ENCODE results near the gene NCR3LG1. TPM values are rescaled to one million over a fixed set of nuclear protein-coding genes. Genes with fewer than 3 reads are reported as not detected.

Gene NCR3LG1
- total and polyA plus RNA-seq, 9 of the 15 experiments (the other 6 are each of a cell fraction or from before 2014, with no cell fraction given) = 4.1 to 39.8 (median 25.1) TPM

GRCh38 chr11:17328871-17329494 lies 22.6 kb upstream of the NCR3LG1 start:
- no peaks in the 10 kb centered on the region for H3K9me3 ChIP-seq (replicated peaks; ENCODE audit: control insufficient read depth, insufficient read depth, low read depth, low read length)
- intact Hi-C loops (cut with micrococcal nuclease) (no loop called here), in situ Hi-C loops (cut with MboI) (no loop called here)
- ChIA-PET POLR2A (interaction anchor here (0.6 to 1.5 kb wide), 6 partner anchors 10 to 374 kb away, joined by 3 to 4 read pairs (median 3); no protein-coding TSS in a partner anchor), CTCF (ENCODE audit: low intra/inter-chr PET ratio) (no interaction called here)
- DNase-seq (ENCODE audit: extremely low read depth in 1 of 4, low spot score in 3 of 4) (no peak), FAIRE-seq (peak; percentile 65), ATAC-seq (peak; percentile 75)
- H2AFZ ChIP-seq (ENCODE audit: low read depth, low read length) = no peak overlapping the region
- H3K9ac ChIP-seq (ENCODE audit: insufficient read depth in 1 of 2, low read depth in 2 of 2, low read length in 2 of 2) = no peak overlapping the region
- BruUV-seq (replicated peaks) = no TSS peak
- H3K27ac ChIP-seq (ENCODE audit: extremely low read depth, low read depth, low read length) = no peak overlapping the region
- no peaks in the 10 kb centered on the region for H4K20me1 ChIP-seq (replicated peaks; ENCODE audit: control insufficient read depth, insufficient read depth, low read length)
- TF ChIP-seq TCFL5 (CRISPR knock-in tag; conservative IDR thresholded peaks at IDR 0.05) (no peak), ATF6 (CRISPR knock-in tag; IDR thresholded peaks at IDR 0.05) (no peak)
- H3K4me1 ChIP-seq (replicated peaks in 1 of 2; ENCODE audit: control insufficient read depth in 2 of 2, insufficient read depth in 2 of 2, low read length in 2 of 2) = no peaks in the 10 kb centered on the region
- no peaks in the 10 kb centered on the region for H3K9me1 ChIP-seq (ENCODE audit: control insufficient read depth, insufficient read depth, low read length)
- H3K4me3 ChIP-seq = no peak overlapping the region
- H3K4me2 ChIP-seq (ENCODE audit: insufficient read depth, low read length) = no peak overlapping the region
- peaks cover 15% of the 10 kb centered on the region; the same call in 2 of the 3 replicates for H3K36me3 ChIP-seq (ENCODE audit: control insufficient read depth, insufficient read depth, low read length)
- no peaks in the 10 kb centered on the region for H3K79me2 ChIP-seq (ENCODE audit: control insufficient read depth, insufficient read depth, low read length)
- H3K27me3 ChIP-seq (ENCODE audit: control insufficient read depth in 2 of 2, insufficient read depth in 2 of 2, low read length in 2 of 2) = no peaks in the 10 kb centered on the region
- 88% methylated on average over 5 of the region's 5 CpGs for WGBS (ENCODE audit: insufficient coverage, low coverage, missing lambda C conversion rate)

- H3K4me3 ChIP-seq = no peak overlapping the region
- H3K27ac ChIP-seq (ENCODE audit: extremely low read depth, low read depth, low read length) = no peak overlapping the region
- DNase-seq (ENCODE audit: extremely low read depth in 1 of 4, low spot score in 3 of 4) (no peak), ATAC-seq (no peak), FAIRE-seq (no peak)
- ChIA-PET CTCF (ENCODE audit: low intra/inter-chr PET ratio) (no interaction called here), POLR2A (no interaction called here)
- no peak for TF ChIP-seq MECOM (CRISPR knock-in tag; IDR thresholded peaks at IDR 0.05)
- no peak overlapping the region for H2AFZ ChIP-seq (ENCODE audit: low read depth, low read length)
- H3K79me2 ChIP-seq (ENCODE audit: control insufficient read depth, insufficient read depth, low read length) = no peaks in the 10 kb centered on the region
- H3K4me2 ChIP-seq (ENCODE audit: insufficient read depth, low read length) = no peak overlapping the region
- WGBS (ENCODE audit: insufficient coverage, low coverage, missing lambda C conversion rate) = 45% methylated on average over 2 of the region's 2 CpGs
- no peaks in the 10 kb centered on the region for H3K9me1 ChIP-seq (ENCODE audit: control insufficient read depth, insufficient read depth, low read length)
- no peaks in the 10 kb centered on the region for H3K27me3 ChIP-seq (ENCODE audit: control insufficient read depth in 2 of 2, insufficient read depth in 2 of 2, low read length in 2 of 2)
- in situ Hi-C loops (cut with MboI) = no loop called here
- no peaks in the 10 kb centered on the region for H4K20me1 ChIP-seq (replicated peaks; ENCODE audit: control insufficient read depth, insufficient read depth, low read length)
- H3K9me3 ChIP-seq (replicated peaks; ENCODE audit: control insufficient read depth, insufficient read depth, low read depth, low read length) = no peaks in the 10 kb centered on the region
- no peaks in the 10 kb centered on the region for H3K4me1 ChIP-seq (replicated peaks in 1 of 2; ENCODE audit: control insufficient read depth in 2 of 2, insufficient read depth in 2 of 2, low read length in 2 of 2)
- H3K9ac ChIP-seq (ENCODE audit: insufficient read depth in 1 of 2, low read depth in 2 of 2, low read length in 2 of 2) = no peak overlapping the region
- H3K36me3 ChIP-seq (ENCODE audit: control insufficient read depth, insufficient read depth, low read length) = peaks cover 18% of the 10 kb centered on the region; the same call in 2 of the 3 replicates
- intact Hi-C loops (cut with micrococcal nuclease) = loop anchor here (2.0 kb wide), 1 partner anchor 53 kb away; no protein-coding TSS in a partner anchor
- BruUV-seq (replicated peaks) = no TSS peak
These were observed 19.9 kb upstream of the NCR3LG1 start for GRCh38 chr11:17331669-17332068.

All from K562 (cell line).